Cerebellar nuclear complex (tissue), 1 donor: ENCODE measurements around the gene CTAG2.
"Not testable (repeated sequence)": the region's sequence is repeated elsewhere in the genome, so short reads cannot be mapped to it uniquely, and the experiment has no call there.

Experiments used
- DNase-seq, 2 experiments: peaks; one replicate each; lab custom pipeline; 2025; lab: John Stamatoyannopoulos, UW

The CTAG2 gene

DNA sequence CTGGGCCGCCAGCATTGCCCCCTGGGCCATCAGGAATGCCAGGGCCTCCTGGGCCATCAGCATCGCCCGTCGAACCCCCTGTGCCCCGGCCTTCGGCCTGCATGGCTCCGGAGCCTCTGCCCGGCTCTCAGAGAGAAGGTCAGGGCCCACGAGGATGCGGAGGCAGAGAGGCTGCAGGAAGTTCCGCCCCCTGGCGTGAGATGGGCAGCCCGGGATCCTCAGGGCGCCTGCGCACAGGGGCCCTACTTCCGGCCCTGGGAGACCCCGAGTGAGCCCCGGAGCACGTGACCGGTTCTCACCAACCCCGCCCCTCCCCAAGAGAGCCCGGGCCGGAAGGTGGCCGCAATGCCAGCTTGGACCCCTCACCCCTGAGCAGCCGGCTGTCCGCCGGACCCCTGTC lies at the start of gene CTAG2:
TSS of gene CTAG2 (minus strand) at position 167 of the 400 bp plus-strand sequence. CDS start at position 103, 64 bp downstream.
- not testable (repeated sequence) for DNase-seq

DNA sequence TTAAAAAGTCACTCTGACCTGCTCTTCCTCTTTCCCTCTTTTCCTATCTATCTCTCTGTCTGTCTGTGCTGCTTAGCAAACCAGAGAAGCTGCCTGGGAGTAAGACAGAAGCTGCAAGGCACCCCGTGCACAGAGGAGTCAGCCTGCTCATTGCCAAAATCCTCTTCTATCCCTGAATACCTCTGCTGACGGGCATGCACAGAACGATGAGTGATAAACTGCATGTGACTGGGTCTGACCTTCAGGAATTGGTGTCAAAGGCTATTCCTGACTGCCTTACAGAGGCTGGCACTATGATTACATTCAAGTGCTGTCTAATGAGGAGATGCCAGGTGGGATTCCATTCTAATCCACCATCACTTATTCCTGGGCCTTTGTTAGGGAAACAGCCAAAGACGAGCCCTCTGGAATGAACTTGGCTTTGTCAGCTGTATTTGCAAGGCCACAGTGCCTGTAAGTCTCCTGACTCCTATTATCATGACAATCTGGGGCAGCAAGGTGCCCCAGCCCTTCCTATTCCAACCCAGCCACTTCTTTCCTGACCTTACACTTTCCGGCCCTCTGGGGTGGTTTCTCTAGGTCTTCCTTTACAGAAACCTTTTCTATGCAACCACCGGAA lies 45.4 kb upstream of the CTAG2 start:
- DNase-seq: no peak

DNA sequence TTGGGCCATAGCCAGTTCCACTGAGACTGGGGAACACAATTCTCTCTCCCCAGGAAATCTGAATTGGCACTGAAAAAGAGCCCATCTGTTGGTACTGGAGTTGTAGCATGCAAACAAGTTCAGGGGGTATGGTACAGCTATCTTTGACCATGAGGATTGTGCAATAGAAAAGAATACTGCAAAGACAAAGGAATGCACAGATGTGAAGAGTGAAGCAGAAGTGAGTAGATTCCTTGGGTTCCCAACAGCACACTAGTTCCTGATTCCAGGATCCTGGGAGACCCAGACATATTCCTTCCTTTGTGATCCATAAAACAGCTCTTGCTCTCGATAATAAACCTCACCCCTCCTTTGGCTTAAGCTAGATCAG lies 43.3 kb upstream of the CTAG2 start:
- no peak for DNase-seq

DNA sequence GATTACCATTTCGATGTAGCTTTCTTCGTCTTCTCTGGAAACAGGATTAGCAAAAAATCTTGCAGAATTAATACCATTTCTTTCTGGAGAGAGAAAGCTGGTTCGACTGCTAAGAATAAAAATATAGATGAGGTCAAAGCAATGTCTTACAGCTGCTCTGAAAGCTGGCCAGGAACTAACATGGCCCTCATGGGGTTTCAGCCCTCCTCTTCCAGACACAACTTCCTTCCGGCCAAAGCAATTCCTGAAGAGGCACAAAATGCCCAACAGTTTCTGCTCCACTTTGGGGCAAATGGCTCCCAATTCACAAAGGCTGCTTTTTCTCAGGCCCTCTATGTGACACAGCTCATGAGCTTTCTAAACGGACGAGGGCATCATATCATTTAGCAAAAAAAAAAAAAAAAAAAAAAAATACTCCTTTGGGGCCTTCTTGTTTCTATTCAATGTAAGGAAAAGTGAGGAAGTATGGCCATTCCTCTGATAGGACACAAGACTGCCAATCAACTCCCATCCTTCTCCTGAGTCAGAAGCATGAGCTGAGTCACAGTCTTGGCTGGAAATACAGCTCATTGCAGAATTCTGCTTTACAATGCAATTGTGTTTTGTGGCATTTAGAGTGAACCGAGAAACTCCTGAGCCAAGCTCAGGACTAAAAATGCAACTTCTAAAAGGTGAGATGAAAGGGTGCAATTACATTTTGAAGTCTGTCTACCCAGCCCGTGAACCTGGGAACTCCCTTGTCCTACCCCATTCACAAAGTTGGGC lies 42.7 kb upstream of the CTAG2 start:
- no peak for DNase-seq

DNA sequence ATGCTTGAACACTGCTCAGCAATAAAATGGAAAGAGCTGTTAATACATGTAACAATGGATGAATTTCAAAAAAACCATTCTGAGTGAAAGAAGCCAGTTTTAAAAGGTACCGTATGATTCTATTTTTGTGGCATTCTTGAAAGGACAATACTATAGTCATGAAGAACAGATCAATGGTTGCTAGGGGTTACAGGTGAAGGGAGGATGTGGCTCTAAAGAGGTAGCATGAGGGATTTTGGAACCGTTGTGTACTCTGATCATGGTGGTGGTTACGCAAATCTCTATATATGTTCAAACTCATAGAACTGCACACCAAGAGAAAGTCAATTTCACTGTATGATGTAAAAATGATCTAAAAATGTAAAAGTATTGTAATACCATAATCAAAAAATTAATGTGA lies 40.0 kb upstream of the CTAG2 start:
- DNase-seq: no peak

DNA sequence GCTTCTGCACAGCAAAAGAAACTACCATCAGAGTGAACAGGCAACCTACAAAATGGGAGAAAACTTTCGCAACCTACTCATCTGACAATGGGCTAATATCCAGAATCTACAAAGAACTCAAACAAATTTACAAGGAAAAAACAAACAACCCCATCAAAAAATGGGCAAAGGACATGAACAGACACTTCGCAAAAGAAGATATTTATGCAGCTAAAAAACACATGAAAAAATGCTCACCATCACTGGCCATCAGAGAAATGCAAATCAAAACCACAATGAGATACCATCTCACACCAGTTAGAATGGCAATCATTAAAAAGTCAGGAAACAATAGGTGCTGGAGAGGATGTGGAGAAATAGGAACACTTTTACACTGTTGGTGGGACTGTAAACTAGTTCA lies 37.1 kb upstream of the CTAG2 start:
- DNase-seq: not testable (repeated sequence)

DNA sequence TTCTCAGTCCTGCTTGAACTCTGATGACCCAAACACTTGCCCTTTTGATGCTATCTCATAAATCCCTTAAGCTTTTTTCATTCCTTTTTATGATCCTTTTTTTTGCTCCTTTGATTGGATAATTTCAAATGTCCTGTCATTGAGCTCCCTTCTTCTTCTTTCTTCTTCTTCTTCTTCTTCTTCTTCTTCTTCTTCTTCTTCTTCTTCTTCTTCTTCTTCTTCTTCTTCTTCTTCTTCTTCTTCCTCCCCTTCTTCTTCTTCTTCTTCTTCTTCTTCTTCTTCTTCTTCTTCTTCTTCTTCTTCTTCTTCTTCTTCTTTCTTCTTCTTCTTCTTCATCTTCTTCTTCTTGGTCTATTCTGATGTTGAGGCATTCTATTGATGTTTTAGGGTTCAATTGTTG lies 18.7 kb upstream of the CTAG2 start:
- DNase-seq: not testable (repeated sequence)

DNA sequence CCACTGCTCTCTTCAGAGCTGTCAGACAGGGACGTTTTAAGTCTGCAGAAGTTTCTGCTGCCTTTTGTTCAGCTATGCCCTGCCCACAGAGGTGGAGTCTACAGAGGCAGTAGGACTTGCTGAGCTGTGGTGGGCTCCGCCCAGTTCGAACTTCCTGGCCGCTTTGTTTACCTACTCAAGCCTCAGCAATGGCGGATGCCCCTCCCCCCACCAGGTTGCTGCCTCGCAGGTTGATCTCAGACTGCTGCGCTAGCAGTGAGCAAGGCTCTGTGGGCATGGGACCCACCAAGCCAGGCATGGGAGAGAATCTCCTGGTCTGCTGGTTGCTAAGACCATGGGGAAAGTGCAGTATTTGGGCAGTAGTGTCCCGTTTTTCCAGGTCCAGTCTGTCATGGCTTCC lies 17.5 kb upstream of the CTAG2 start:
- DNase-seq: not testable (repeated sequence)

DNA sequence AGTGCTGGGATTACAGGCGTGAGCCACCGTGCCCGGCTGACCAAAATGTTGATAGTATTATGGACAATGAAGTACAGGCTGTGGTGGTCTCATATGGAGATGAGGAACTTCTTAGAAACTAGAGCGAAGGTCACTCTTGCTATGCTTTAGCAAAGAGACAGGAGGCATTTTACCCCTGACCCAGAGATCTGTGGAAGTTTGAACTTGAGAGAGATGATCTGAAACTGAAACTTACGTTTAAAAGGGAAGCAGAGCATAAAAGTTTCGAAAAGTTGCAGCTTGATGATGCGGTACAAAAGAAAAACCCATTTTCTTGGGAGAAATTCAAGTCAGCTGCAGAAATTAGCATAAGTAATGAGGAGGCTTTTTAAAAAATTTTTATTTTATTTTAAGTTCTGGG lies 8.5 kb upstream of the CTAG2 start:
- no peak for DNase-seq

DNA sequence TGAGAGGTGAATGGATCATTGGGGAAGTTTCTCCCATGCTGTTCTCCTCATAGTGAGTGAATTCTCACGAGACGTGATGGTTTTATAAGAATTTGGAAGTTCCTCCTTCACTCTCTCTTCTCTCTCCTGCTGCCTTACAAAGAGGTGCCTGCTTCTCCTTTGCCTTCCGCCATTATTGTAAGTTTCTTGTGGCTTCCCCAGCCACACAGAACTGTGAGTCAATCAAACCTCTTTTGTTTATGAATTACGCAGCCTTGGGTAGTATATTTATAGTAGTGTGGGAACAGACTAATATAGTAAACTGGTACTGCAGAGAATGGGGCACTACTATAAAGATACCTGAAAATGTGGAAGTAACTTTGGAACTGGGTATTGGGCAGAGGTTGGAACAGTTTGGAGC lies 7.8 kb upstream of the CTAG2 start:
- no peak for DNase-seq

DNA sequence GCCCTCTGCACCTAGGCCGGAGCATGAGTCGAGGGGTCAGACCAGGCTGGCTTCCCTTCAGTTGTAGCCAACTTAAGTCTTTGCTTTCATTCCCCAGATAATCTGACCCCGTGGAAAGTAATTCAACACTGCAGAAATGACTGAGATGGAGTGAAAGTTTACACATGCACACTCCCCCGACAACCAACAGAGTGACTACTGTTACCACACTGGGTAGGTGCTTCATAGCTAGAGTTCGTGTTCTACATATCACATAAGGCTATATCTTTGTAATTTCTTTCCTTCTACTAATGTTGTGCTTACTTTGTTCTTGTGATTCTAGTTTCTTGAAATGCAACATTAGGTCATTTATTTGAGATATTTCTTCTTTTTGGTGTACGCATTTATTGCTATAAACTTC lies 7.2 kb upstream of the CTAG2 start:
- DNase-seq: no peak

DNA sequence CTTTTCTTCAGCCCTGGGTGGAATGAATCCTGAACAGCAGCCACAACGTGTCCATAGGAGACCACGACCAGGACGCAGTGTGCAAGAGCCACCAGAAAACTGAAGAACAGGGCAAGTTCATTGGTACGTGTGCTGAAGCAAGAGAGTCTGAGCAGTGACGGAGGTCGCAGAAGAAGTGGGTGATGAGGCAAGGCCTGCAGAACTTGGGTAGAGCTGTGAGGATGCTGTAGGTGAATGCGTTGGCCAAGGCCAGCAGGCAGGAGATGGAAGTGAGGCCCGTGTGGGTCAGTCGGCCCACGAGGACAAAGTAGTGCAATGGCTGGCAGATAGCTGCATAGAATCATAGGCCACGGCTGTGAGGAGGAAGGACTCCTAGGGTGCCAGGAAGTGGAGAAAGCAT lies 5.6 kb upstream of the CTAG2 start:
- no peak for DNase-seq

DNA sequence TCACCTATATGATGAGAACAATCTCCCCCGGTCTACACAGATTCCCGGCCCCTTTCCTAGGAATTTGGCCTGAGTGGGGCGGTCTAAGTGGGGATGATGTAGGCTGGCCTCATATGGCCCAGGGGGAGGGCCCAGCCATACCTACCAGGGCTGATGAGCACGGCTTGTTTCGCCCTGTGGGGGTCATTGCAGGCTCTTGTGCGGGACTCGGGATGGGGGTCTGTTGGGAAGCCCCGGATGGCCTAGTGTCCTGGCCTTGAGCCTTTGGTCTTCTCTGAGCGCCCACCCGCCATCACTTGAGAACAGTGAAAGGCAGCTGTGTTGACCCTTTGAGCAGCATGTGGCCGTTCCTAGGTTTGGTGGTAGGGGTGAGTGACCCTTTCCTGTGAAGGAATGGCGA lies 4.8 kb upstream of the CTAG2 start:
- no peak for DNase-seq

DNA sequence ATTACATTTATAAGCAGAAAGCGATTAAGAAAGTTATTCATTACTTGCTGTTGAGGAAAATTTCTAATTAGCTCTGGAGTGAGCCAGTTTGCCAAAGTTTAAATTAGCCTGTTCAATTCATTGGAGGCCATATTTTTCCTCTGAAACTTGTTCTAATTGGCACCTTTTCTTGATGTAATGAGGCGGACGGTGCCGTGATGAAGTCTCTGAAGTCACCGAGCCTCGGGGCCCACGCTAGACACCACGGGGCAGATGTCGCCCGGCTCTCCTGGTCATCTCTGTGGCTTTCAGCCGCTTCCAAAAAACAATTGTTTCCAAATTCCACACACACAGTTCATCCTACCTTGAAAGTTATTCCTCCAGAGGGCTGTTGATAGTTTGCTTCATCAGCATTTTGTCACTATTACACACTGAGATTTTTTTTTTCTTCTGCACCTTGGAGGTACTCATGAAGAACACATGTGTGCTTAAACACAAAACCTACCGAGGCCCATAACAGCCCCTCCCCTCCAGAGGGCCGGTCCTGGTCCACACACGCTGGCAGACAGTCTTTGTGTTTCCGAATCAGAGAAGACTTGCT lies 3.9 kb upstream of the CTAG2 start:
- DNase-seq: no peak

DNA sequence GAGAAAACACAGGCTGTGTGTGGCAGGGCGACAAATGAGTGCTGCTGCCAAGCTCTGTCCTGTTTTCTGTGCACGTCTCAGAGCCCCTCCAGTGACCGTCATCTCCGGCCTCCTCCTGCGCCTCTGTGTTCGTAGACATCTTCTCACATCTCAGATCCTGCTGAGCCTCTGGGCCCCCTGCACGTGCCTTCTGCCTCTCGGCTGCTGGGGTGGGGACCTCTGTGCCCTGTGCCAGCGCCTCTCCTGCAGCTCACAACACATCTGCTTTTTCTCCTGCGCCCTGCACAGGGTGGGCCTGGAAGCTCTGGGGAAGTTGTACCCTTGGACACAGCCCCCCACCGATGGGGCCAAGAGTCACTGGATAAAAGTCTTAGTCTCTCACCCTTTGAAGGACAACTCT lies 2.4 kb upstream of the CTAG2 start:
- no peak for DNase-seq

DNA sequence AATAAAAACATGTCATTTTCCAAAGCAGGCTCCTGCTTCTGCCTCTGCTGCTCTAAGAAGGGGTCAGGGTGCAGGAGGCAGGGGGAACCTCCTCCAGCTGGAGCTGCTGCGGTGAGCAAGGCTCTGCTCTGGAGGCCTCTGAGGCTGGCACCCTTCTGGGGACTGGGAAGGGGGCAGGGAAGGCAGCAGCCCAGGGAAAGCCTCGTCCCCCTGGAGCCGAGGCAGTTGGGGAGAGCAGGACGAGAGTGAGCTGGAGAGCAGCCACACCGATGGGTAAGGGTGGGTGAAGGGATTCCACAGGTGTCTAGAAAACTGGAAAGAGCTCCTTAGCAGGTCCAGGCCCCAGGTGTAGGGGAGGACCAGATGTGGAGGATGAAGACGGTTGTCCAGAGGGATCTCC lies 2.0 kb upstream of the CTAG2 start:
- DNase-seq: no peak

DNA sequence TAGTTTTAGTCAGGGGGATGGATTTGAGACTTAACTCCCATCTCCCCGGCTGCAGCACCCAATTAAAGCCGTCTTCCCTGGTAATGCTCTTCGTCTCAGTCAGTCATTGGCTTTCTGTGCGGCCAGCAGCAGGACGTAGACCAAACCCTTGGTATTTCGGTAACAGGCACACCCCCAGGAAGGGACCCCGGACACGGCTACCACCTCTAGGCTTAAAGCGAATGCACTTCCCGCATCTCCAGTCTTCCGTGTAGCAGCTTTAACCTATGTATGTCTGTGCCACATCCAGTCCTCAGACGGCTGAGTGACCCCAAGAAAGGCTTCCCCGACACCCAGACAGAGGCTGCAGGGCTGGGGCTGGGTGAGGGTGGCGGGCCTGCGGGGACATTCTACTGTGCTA lies 1.5 kb upstream of the CTAG2 start:
- DNase-seq: no peak

DNA sequence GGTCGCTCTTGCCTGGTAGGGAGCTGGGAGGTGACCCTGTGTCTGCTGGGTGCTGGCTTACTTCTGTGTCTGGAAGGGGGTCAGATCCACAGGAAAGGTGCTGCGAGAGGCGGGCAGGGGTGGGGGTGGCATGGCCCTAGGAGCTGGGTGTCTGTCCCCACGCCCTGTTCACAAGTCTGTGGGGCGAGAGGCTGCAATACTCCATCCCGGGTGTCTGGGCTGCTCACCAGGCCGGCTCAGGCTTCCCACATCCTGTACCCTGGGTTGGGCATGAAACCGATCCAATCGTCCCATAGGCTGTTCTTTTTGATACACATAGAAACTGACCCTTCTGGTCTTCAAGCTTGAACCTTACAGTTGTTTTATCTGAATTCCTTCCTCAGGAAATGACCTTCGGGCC lies 993 bp upstream of the CTAG2 start:
- no peak for DNase-seq

DNA sequence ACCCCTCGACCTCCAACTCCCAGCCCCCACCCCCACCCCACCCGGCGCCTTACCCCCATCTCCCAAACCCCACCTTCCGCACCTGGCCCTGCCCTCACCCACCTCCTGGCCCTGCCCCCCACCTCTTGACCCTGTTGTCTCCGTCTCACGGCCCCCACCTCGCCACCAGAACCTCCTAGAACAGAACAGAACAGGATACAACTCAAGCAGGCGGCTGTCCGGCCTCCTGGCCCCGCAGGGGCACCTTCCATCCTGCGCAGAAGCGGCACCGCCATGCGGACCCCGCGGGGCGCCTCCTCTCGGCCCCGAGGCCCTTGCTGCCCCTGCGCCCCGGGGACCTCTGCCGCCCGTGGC lies 354 bp downstream of the CTAG2 start:
- DNase-seq: no peak

DNA sequence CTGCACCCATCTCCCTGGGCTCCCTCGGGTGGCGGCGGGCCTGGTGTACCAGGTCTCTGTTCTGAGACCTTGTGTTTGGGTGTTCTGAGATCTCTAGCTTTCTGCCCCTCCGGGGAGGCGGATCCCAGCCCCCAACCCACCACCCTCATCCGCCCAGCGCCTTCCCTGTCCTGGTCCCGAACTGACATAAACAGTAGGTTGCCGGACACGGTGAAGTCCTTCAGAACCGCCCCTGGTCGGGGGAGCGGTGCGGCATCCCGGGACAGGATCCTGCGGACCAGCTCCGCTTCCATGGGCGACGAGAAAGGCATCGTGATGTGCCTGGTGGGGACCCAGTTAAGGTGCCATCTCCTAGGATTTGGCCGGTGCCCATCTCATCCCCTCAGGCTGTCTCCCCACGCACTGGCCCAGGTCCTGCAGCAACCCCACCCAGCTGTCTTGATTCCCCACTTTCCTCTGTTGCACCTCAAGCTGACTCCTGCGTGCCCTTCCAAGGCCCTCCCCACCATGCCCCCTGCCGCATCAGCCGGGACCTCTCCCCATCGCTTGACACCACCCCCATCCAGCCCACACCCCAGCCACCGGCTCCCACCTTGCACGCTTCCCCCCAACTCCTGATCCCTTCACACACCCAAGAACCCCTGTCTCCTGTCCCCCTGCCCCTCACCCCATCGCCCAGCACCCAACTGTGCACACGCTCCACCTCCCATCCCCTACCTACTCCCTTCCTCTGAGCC lies 900 bp downstream of the CTAG2 start:
- DNase-seq: no peak

DNA sequence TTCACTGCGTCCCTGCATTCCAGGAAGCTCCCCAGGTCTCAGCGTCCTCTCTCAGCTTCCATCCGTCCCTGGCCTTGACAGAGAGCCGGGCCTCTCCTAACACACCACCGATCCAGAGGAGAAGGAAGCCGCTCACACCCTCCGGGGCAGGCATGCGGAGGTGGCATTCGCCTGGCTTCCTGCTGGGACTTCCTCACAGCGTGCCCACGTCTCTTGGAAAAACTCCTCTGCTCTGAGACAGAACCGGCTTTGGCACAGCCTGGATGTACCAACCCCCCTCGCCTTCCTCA lies 3.2 kb downstream of the CTAG2 start:
- DNase-seq: no peak

DNA sequence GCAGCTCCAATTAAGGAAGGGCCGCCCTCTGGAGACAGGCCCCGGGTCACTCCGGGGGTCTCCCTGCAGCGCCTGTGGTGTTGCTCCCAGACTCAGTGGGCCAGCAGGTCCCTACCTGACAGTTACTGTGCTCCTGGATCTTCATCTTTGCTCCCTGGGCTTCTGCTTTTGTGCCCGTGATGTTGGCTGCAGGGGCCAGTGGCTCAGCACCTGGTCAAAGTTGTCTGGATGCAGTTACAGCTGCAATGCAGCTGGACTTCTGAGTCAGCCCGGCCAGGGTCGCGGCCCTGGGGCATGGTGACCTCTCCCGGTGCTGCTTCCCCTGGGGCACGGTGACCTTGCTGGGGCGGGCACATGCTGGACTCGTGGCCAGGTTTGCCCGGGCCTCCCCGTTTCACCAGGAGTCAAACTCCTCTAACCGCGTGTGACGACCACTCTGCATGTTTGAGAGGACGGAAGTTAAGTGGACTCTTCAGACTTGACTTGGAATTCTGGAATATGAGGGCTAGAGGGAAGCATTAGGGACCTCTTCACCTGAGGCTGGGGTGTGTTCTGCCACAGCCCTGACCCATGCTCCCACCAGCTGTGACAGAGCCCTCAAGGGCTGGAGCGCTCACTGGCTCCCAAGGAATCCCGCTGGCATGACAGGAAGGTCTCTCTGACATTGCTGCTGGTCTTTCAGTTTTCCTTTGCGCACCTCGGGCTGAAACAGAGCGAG lies 3.7 kb downstream of the CTAG2 start:
- no peak for DNase-seq

DNA sequence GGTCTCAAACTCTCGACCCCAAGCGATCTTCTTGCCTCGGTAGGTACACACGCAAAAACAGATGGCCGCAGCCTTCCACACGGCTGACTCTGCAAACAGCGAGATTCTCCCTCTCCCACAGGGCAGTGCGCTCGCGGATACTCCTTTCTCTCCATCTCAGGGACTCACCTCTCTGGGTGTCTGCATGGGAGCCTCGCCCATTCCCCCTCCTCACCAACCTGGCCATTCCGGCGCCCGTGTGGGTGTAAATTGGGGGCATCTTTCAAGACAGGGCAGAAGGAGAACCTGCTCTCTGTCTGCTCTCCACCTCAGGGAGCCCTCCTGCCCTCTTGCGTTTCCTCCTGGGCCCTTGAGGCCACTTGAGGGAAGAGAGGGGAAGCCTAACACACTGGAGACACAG lies 4.4 kb downstream of the CTAG2 start:
- DNase-seq: no peak
